Measurements from ENCODE around the gene PPP3R2.

DNA sequence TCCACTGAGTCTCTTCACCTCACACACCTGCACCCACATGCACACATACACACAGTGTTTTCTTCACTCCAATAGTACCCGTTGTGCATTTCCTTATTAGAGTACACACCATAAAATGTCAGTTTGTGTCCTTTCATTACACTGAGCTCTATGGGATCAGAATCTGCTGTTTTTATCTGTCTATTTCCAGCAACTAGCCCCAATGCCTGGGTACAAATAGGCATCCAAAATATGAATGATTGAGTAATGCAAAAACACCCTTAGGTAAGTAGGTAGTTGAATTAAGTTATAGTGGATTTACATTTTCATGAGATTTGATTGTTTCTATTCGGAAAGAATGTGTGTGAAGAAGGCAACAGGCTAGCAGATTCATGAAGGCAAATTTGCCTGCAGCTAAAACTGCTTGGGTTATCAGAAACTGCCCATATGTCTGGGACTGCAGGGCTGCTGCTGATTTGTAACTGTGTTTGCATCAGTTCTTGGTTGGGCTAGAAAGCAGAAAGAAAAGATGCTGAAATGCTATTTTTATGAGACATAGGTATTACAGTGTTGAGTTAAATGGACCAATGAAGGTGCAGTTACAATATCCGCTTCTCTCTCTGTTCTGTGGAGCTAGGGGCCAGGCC lies 26.9 kb downstream of the PPP3R2 start:
- TF ChIP-seq, protein P1, sequence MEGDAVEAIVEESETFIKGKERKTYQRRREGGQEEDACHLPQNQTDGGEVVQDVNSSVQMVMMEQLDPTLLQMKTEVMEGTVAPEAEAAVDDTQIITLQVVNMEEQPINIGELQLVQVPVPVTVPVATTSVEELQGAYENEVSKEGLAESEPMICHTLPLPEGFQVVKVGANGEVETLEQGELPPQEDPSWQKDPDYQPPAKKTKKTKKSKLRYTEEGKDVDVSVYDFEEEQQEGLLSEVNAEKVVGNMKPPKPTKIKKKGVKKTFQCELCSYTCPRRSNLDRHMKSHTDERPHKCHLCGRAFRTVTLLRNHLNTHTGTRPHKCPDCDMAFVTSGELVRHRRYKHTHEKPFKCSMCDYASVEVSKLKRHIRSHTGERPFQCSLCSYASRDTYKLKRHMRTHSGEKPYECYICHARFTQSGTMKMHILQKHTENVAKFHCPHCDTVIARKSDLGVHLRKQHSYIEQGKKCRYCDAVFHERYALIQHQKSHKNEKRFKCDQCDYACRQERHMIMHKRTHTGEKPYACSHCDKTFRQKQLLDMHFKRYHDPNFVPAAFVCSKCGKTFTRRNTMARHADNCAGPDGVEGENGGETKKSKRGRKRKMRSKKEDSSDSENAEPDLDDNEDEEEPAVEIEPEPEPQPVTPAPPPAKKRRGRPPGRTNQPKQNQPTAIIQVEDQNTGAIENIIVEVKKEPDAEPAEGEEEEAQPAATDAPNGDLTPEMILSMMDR (IDR thresholded peaks at IDR 0.05; ENCODE audit: borderline replicate concordance, extremely low read depth, low read length, poor library complexity, severe bottlenecking) = no peak
- TF ChIP-seq EZH2 (IDR thresholded peaks at IDR 0.05; ENCODE audit: borderline replicate concordance, low read depth, low read length, severe bottlenecking) = no peak

All from DND-41 (cell line).